GM19395 (cell line): ENCODE data around the gene RPF1.
A peak's percentile ranks its signal among the peaks of the same experiment; 100 is the strongest.
"Not testable (repeated sequence)": the region's sequence is repeated elsewhere in the genome, so short reads cannot be mapped to it uniquely, and the experiment has no call there.

Source experiments
- ATAC-seq: cut with Tn5 transposase; IDR thresholded peaks from one replicate; pipeline ENCODE4 v1.9.1; 2021; ENCODE audit warnings: mild to moderate bottlenecking, moderate library complexity; ENCODE audit not compliant: unreplicated experiment

RPF1 gene

GRCh38 chr1:84489766-84490165 lies 10.7 kb downstream of the RPF1 start:
- ATAC-seq: no peak

DNA sequence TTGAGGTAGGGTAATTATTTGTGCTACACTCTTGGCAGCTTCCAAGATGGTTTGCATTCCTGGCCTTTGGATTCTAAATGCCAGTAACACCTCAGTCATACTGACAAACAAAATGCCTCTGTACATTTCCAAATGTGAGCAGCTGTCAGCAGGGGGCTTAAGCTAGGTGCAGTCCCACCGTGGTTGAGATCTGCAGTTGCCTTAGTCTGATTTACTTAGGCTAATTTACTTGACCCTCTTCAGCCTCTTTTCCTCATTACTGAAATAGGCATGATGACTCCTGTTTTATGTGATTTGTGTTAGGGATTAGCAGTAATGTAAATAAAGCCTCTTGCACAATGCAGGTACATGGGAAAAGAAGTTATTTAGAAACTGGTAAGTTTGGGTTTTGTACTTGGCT lies 13.7 kb downstream of the RPF1 start:
- ATAC-seq: no peak

GRCh38 chr1:84493747-84494146 lies 14.7 kb downstream of the RPF1 start:
- ATAC-seq: no peak

GRCh38 chr1:84496498-84496897 lies 17.4 kb downstream of the RPF1 start:
- no peak for ATAC-seq

DNA sequence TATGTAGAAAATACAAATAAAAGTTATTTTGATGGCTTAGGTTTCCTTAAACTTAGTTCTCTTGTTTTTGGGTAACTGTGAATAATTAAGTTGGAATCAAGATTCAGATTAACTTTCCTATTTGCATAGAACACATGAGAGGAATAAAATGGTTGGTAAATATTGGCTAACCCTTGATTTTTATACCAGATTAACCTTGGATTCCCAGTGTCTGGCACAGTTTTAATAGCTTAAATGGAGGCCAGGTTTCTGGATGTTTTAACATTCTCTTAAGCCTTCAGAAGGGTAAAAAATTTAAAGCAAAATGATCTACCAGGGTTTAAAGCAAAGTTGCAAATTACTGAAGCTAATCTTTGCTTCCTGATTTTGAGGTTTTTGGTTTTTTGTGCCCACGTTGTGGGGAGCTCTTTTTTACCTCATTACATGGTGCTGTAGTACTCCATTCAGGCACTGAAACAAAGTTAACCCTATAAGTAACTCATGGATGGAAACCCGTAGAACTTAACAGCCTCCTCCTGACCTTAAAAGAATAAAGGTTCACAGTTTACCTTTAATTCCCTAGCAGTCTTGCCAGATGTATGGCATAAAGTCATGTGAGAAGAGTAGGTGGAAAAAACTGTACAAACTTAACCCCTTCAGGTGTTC lies 18.7 kb downstream of the RPF1 start:
- no peak for ATAC-seq

DNA sequence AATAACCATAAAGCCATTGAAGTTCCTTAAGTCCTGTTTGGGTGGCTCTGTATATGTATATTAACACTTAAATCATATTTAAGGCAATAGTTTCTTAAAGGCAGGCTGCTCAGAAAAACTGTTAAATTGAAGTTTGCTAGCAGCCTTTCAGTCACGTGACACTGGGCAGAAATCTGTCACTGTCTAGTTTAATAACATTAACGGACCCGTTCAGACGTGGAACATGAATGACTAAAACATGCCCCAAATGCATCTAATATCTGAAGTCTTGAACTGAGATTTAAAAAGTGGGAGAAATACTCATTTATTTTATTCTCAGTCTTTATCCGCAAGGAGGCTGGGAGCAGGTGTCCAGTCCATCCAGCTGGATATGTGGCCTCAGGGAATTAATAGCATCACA lies 23.9 kb downstream of the RPF1 start:
- no peak for ATAC-seq

- no peak for ATAC-seq
Measured at GRCh38 chr1:84504580-84505492, 25.8 kb downstream of the RPF1 start.

- ATAC-seq: peak; percentile 40
Measured at GRCh38 chr1:84505493-84506001, 26.5 kb downstream of the RPF1 start.

DNA sequence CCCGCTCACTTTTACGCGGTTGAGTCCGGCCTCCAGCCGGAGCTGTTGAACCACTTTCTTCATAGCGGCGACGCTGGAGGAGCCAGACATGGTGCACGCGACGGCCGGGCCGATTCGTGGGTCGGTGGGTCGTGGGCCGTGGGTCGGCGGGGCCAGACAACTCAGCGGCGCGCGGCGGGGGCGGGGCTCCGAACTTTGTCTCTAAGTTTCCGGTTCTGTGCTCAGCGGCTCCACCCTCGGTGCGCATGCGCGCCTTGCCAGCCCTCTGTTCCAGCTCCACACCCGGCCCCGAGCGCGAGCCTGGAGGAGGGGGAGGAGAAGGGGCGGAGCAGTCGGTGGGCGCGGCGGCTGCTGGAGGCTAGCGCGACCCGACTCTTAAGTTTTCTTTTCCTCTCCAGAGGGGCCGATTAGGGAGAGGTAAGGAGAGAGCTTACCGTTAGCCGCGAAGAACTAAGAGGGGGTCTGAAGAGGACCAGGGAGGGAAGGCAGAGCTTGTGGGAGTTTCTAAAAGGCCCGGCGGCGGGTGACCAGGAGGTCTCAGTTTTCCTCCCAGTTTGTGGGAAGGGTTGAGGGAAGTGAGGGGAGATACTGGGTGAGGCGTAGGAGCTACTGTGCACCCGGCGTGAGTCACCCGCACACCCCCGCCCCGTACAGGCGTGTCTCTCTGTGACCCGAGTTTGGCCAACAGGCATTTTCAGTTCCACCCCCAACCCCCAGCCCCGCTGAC lies 27.1 kb downstream of the RPF1 start, which contains the start of the genes GNG5 and SPATA1:
GNG5 (minus strand) TSS at position 580 of the 727 bp plus-strand sequence; CDS start at position 90, 490 bp downstream.
SPATA1 (plus strand) TSS at position 385 of the 727 bp plus-strand sequence. CDS start 9,974 bp downstream, outside the sequence.
- peak; percentile 84 for ATAC-seq

DNA sequence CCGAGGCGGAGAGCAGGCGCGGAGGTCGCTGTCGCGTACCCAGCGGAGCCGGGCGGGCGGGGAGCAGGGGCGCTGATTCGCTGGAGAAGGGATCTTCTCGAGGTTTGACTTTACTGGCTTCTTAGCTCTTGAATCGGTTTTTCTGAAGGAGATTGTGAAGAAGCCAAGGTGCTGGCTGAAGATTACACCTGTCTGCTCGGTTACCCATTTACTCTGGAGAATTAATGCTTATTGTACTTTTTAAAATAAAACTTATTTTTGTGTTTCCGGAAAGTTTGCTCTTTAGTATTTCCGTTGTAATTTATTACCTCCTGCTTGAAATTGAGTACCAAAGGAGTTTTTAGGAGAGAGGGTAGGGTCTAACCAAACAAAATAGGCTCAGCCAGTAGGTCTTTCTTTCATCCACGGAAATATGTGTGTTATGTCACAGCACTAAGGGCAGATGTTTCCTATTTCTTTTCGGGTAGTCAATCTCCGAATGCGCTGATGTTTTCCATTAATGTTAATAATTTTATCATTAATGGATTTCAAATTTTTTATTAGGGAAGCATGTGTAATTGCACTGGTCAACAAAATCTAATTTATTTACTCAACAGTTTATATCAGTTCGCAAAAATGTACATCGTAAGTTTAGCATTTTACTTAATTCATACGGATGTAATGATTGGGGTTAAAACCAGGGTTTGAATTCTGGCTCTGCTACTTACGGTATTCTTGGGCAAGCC lies 27.8 kb downstream of the RPF1 start:
- no peak for ATAC-seq

- ATAC-seq: not testable (repeated sequence)
Measured at GRCh38 chr1:84507887-84508286, 28.8 kb downstream of the RPF1 start.

GRCh38 chr1:84508510-84508909 lies 29.4 kb downstream of the RPF1 start:
- ATAC-seq: no peak

DNA sequence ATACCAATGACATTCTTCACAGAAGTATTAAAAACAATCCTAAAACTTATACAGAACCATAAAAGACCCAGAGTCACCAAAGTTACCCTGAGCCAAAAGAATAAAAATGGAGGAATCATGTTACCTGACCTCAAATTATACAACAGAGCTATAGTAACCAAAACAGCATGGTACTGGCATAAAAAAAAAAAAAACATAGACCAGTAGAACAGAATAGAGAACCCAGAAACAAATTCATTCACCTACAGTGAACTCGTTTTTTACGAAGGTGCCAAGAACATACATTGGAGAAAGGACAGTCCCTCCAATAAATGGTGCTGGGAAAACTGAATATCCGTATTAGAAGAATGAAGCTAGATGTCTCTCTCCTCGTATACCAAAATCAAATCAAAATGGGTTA lies 30.0 kb downstream of the RPF1 start:
- no peak for ATAC-seq

- ATAC-seq: no peak
Measured at GRCh38 chr1:84510165-84510564, 31.1 kb downstream of the RPF1 start.

GRCh38 chr1:84510668-84511067 lies 31.6 kb downstream of the RPF1 start:
- ATAC-seq: no peak

DNA sequence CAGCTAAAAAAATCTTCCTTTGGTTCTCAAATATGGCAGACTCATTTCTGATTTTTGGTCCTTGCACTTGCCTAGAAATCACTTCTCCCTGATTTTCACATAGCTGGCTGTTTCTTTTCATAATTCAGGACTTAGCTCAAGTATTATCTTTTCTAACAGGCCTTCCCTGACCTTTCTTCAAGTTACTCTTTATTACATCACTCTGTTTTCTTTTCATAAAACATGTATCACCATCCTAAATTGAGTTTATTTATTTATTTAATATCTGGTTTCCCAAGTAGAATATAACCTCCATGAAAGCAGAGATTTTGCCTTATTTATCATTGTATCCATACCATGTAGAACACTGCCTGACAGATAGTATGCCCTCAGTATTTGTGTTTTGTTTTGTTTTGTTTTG lies 45.5 kb downstream of the RPF1 start:
- ATAC-seq: no peak

DNA sequence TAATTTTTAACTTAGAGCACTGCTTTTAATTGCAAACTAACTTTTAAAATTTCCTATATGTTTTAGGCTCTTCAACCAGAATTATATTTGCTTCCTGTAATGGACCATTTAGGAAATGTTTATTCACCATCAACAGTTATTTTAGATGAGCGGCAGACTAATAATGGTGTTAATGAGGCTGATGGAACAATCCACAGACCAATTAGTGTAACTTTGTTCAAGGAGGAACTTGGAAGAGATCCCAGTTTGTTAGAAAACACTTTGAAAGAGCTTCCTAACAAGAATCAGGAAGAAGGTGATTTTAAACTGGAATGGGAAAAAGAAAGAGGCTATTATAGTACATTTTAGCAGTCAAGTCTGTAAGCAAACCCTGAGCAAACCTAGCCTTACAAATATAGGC lies 46.7 kb downstream of the RPF1 start:
- ATAC-seq: no peak

GRCh38 chr1:84538599-84538998 lies 59.5 kb downstream of the RPF1 start:
- peak; percentile 82 for ATAC-seq

- ATAC-seq: no peak
Measured at GRCh38 chr1:84539972-84540371, 60.9 kb downstream of the RPF1 start.

DNA sequence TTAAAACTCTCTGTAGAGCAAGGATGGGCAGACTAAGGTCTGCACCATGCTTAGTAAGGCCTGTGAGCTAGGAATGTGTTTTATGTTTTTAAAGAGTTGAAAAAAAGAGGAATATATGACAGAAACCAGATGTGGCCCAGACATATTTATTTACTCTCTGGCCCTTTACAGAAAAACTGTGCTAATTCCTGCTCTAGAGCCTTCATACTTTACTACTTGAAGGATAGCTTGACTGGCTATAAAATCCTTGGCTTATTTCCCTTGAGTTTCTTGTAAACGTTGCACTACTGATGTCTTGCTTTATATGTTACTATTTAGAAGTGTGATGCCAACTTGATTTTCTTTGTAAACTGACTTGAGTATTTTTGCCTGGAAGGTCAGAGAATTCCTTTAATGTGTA lies 61.7 kb downstream of the RPF1 start:
- ATAC-seq: no peak
